ENCODE results near the gene STUM. TPM values are rescaled to one million over a fixed set of nuclear protein-coding genes. Genes with fewer than 3 reads are reported as not detected.

Gene STUM
- total and polyA plus RNA-seq, 2 experiments from 2014 or later: 0.71 to 7.6 TPM

DNA sequence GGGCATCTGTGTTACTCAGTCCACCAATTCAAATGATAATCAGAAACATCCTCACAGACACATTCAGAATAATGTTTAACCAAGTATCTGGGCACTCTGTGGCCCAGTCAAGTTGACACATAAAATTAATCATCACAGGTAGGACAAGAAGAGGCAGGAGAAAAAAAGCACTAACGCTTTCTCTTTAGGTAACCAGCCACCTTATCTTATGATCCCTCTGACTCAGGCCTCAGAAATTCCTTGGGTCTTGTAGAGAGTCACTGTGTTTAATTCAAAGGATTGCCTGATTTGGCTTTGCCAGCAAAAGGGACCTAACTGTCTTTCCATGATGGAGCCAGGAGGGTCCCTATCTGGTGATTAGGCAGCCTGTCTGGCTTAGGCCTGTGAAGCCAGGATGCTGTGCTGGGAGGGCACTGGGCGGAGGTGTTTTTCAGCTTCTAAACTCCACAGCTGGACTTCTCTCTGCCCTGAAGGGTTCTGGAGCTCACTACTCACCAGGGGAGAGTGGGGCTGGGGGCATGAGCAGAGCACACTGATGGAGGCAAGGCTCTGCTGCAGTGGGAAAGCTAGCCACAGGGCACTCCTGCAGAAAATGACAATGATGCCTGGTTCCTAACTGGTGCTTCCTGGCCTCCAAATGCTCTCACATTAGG is 36.4 kb upstream of the STUM start:
- Histone ChIP-seq H3K4me3 (no peak overlapping the region), H3K27me3 (no peaks in the 10 kb centered on the region), H3K36me3 (no peaks in the 10 kb centered on the region), H3K27ac (no peak overlapping the region), H3K4me1 (ENCODE audit: low read depth) (no peaks in the 10 kb centered on the region), H3K9me3 (ENCODE audit: low read depth) (no peaks in the 10 kb centered on the region)
- TF ChIP-seq, protein P1, sequence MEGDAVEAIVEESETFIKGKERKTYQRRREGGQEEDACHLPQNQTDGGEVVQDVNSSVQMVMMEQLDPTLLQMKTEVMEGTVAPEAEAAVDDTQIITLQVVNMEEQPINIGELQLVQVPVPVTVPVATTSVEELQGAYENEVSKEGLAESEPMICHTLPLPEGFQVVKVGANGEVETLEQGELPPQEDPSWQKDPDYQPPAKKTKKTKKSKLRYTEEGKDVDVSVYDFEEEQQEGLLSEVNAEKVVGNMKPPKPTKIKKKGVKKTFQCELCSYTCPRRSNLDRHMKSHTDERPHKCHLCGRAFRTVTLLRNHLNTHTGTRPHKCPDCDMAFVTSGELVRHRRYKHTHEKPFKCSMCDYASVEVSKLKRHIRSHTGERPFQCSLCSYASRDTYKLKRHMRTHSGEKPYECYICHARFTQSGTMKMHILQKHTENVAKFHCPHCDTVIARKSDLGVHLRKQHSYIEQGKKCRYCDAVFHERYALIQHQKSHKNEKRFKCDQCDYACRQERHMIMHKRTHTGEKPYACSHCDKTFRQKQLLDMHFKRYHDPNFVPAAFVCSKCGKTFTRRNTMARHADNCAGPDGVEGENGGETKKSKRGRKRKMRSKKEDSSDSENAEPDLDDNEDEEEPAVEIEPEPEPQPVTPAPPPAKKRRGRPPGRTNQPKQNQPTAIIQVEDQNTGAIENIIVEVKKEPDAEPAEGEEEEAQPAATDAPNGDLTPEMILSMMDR (IDR thresholded peaks at IDR 0.05; ENCODE audit: low read depth, low read length): no peak
- no peak for DNase-seq (ENCODE audit: low read depth in 1 of 2, low spot score in 1 of 2)

DNA sequence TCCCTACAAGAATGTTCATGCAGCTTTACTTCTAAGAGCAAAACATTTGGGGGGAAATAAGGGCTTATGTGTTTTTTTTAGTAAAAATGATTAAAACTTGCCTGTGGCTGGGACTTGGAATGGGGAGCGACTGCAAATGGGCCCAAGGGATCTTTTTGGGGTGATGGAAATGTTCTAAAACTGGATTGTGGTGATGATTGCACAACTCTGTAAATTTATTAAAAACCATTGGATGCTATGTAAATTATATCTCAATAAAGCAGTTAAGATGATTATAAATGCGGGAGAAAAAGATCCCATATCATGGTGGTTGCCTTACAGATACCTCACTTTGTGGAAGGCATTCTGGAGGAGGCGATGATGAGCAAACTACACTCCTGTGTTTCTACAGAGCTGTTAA is 30.2 kb upstream of the STUM start:
- no peak for DNase-seq (ENCODE audit: low read depth in 1 of 2, low spot score in 1 of 2)
- H3K4me3 ChIP-seq: no peak overlapping the region
- H3K36me3 ChIP-seq: no peaks in the 10 kb centered on the region

DNA sequence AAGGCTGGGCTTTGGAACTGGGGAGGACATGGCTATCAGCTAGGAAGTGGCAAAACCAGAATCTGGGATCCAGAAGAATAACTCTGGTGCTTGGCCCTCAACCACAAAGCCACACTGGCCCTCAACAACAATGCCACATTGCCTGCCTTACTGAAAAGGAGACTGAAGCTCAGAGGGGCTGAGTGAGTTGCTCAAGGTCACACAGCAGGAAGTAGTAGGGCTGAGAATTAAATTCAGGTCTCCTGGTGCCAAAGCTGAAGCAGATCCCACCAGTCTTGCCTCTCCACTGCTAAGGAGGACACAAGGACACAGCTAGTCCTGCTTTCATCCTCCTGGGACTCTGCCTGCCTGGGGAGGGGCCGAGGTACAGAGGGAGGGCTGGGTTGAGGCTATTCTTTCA is 29.4 kb upstream of the STUM start:
- Histone ChIP-seq H3K36me3 (no peaks in the 10 kb centered on the region), H3K27ac (peak overlapping the region; percentile 64), H3K9me3 (ENCODE audit: low read depth) (no peaks in the 10 kb centered on the region), H3K27me3 (no peaks in the 10 kb centered on the region), H3K4me3 (no peak overlapping the region), H3K4me1 (ENCODE audit: low read depth) (peaks cover 17% of the 10 kb centered on the region)
- TF ChIP-seq, protein P1 (IDR thresholded peaks at IDR 0.05; ENCODE audit: low read depth, low read length): no peak
- DNase-seq (ENCODE audit: low read depth in 1 of 2, low spot score in 1 of 2): no peak

More for the DNA sequence above, 30.2 kb upstream of the STUM start:
- no peak overlapping the region for H3K27ac ChIP-seq
- TF ChIP-seq, protein P1 (IDR thresholded peaks at IDR 0.05; ENCODE audit: low read depth, low read length): no peak
- peaks cover 17% of the 10 kb centered on the region for H3K4me1 ChIP-seq (ENCODE audit: low read depth)
- H3K9me3 ChIP-seq (ENCODE audit: low read depth): no peaks in the 10 kb centered on the region
- H3K27me3 ChIP-seq: no peaks in the 10 kb centered on the region

DNA sequence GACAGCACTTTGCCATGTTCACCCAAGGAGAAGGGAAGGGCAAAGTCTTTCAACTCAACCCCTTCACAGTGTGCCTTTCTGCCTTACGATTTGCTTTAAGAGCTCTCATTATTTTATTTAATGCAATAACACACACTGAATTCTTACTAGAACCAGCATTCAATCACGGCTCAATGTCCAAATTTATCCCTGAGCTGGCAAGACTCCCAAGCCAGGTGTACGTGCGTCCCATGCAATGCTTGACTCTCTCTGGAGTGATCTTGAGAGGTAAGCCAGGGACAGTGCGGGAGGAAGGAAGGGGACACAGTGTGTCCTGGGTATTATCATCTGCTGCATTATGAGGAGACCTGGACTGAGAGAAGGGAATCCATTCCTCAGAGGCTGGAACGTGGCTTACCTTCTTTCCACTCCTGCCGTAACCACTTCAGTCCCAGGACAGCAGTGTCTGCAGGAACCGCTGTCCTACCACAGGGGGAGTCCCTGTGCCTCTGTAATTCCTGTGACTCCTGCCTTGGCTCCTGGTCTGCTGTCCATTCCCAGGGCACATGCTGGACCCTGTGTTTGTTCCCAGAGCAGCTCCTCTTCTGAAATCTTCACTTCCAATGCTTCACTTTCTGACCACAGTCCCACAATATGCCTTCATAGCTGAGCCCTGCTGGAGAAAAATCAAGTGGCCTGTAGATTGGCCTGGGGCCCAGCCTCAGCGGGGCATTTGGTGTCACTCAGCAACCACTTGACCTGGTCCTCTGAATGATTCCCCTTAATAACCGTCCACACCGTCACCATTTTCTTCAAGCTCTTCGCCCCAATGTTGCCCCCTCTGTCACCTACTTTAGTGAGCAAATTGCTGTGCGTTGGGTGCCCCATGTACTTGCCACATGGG is 28.6 kb upstream of the STUM start:
- Histone ChIP-seq H3K36me3 (no peaks in the 10 kb centered on the region), H3K27ac (peak overlapping the region; percentile 64), H3K9me3 (ENCODE audit: low read depth) (no peaks in the 10 kb centered on the region), H3K4me3 (no peak overlapping the region), H3K4me1 (ENCODE audit: low read depth) (peaks cover 17% of the 10 kb centered on the region), H3K27me3 (no peaks in the 10 kb centered on the region)
- TF ChIP-seq, protein P1 (IDR thresholded peaks at IDR 0.05; ENCODE audit: low read depth, low read length): no peak
- DNase-seq (ENCODE audit: low read depth in 1 of 2, low spot score in 1 of 2): peak in 1 of 2 donors; percentile 64

DNA sequence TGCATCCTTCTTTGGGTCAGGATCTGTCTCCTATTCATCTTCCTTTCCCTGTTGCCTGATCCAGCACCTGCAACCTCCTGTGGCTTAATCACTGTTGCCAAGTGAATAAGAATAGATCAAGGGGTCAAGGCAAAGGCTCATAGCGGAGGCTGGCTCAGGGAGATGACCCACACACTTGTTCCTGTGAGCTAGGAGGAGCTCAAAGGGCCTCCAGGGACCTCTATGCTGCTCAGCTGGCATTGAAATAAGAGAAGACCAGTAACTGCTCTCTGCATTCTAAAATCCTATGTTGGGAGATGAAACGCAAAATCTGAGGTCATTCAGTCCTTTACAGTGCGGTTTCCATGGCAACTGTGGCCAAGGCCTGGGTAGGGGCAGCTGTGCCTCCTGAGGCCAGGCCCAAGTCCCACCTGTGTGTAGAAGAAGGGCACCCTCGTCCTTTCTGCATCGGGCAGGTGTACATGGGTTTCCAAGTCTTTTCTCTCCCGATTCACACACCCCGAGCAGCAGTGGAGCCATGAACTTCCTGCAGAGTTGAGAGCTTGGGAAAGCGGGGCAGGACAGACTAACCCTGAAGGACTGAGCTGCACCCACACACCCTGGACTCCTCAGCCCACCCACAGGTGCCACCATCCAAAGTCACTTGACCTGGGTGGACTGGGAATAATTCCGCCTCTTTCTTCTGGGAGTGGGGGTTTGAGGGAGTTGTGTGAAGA is 27.8 kb upstream of the STUM start:
- no peaks in the 10 kb centered on the region for H3K9me3 ChIP-seq (ENCODE audit: low read depth)
- H3K4me1 ChIP-seq (ENCODE audit: low read depth): peaks cover 17% of the 10 kb centered on the region
- DNase-seq (ENCODE audit: low read depth in 1 of 2, low spot score in 1 of 2): peak in 1 of 2 donors; percentile 26
- H3K27me3 ChIP-seq: no peaks in the 10 kb centered on the region
- TF ChIP-seq, protein P1 (IDR thresholded peaks at IDR 0.05; ENCODE audit: low read depth, low read length): no peak
- H3K4me3 ChIP-seq: no peak overlapping the region
- peak overlapping the region; percentile 64 for H3K27ac ChIP-seq
- no peaks in the 10 kb centered on the region for H3K36me3 ChIP-seq
